H1 (cell line): ENCODE data around the gene HAGH. TPM values are rescaled to one million over a fixed set of nuclear protein-coding genes. Genes with fewer than 3 reads are reported as not detected.

Experiments used
- BCL11A ChIP-seq, 2 experiments: IDR thresholded peaks; one replicate each; pipeline ENCODE4 v1.6.1; 2011; ENCODE audit warnings: low read depth in 2 of 2, low read length in 2 of 2, mild to moderate bottlenecking in 2 of 2
- CHD7 ChIP-seq: fragments of 300-600 bp; sonication (generic); IDR thresholded peaks from 2 replicates; pipeline ENCODE4 v1.7.1; 2012; ENCODE audit warnings: low read length, moderate library complexity, mild to moderate bottlenecking, inconsistent platforms; ENCODE audit not compliant: insufficient replicate concordance
- TCF12 ChIP-seq: IDR thresholded peaks from 2 replicates; pipeline ENCODE4 v1.6.1; 2011; ENCODE audit warnings: low read depth, mild to moderate bottlenecking, low read length
- polyA plus RNA-seq, 7 experiments: library from polyadenylated mRNA; depleted of rRNA in 3 of 7; stranded (reverse) in 5 of 7; unstranded in 2 of 7; fragments of >200 nt in 5 of 7; fragments of 200-250 nt in 2 of 7; gene quantifications; 1 replicate in 5 of 7; 2 replicates in 1 of 7; 4 replicates in 1 of 7; pipeline versions ENCODE4 v1.2.1 to v1.2.3, GENCODE V29; 2011 to 2013; ENCODE audit warnings: missing spikeins in 2 of 7, mixed read lengths in 2 of 7
- total RNA-seq: library from RNA; stranded (reverse); fragmentation: NEBNext Ultra II Directional; extraction: Animal tissue kit (Norgen Biotek cat#: 25700); gene quantifications from 2 replicates; pipeline ENCODE4 v1.2.1, GENCODE V29; 2021

HAGH gene
- total and polyA plus RNA-seq, 2 of the 8 experiments (the other 6 are each of a cell fraction or from before 2014, with no cell fraction given): 28.7 to 40.6 TPM

GRCh38 chr16:1781758-1782407 is 44.7 kb downstream of the HAGH start (continued):
- TF ChIP-seq CHD7 (no peak), TCF12 (no peak), BCL11A (IDR thresholded peaks at IDR 0.05; ENCODE audit: low read depth in 2 of 2, low read length in 2 of 2) (no peak)
- TF ChIP-seq, all 59 proteins: peak for 7
